PFSK-1 (cell line): ENCODE measurements around the gene EFEMP1.

Experiments used
- FOXP2 ChIP-seq: optimal IDR thresholded peaks from 2 replicates; pipeline ENCODE3; 2011; ENCODE audit warnings: borderline replicate concordance, control low read depth, inconsistent platforms; ENCODE audit not compliant: insufficient read depth; ENCODE audit errors: extremely low read length, extremely low read depth
- POLR2AphosphoS5 ChIP-seq: IDR thresholded peaks from 2 replicates; pipeline ENCODE4 v1.6.1; 2012; ENCODE audit warnings: low read depth, mild to moderate bottlenecking, control low read depth, low read length, moderate library complexity
- REST ChIP-seq, 2 experiments: IDR thresholded peaks; 2 replicates each; pipeline versions ENCODE4 v1.6.1 to v1.8.0; 2011 to 2012; ENCODE audit warnings: low read depth in 2 of 2, low read length in 2 of 2, control low read depth in 1 of 2, inconsistent platforms in 1 of 2, mild to moderate bottlenecking in 1 of 2, moderate library complexity in 1 of 2; ENCODE audit not compliant: insufficient read depth in 1 of 2
- SIN3A ChIP-seq: IDR thresholded peaks from 2 replicates; pipeline ENCODE4 v1.6.1; 2012; ENCODE audit warnings: mild to moderate bottlenecking, low read length, moderate library complexity, borderline replicate concordance; ENCODE audit not compliant: insufficient read depth
- TAF1 ChIP-seq: IDR thresholded peaks from 2 replicates; pipeline ENCODE4 v1.6.1; 2012; ENCODE audit warnings: low read length, control low read depth, borderline replicate concordance; ENCODE audit not compliant: insufficient read depth

DNA sequence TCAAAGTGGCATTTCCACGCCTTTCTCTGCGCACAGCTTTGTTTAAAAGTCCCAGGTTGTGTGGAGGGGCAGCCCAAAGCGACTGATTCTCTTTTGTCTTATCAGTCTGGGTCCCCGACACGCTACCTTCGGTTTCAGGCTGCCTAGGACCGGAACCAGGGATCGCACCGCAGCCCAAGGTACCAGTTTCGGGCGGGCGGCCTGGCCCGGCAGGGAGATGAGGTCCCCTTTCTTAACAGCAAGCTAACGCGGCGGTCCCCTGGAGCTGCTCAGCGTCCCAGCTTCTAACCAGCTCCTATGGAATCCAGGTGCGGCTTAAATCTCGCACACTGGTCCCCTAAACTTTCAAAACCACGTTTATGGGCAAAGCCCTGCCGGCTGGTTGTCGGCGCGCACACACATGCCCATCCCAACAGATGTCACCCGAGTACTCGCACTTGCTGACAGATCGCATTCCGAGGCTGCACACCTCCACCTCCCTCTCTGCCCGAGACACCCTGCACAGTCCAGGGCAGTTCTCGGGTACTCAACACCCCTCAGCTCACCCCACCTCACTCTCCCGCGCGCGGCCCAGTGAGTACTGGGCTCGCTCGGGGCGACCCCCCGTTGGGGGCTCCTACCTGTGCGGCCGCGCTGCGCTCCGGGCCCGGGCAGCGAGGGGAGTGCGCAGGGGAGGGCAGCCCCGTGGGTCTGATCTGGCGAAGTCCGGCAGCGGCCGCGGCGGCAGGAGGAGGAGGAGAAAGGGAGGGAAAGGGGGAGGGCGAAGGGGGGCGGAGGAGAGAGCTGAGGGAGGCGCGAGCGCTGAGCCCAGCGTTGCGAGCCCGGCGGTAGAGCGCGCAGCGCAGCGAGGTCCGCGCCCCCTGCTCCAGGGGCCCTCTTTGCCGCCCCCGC is at the start of gene EFEMP1:
- TF ChIP-seq POLR2AphosphoS5 (peak; percentile 87), SIN3A (peak; percentile 47; the same call in 1 of the 2 replicates), TAF1 (peak; percentile 70), REST (IDR thresholded peaks at IDR 0.05; ENCODE audit: insufficient read depth in 1 of 2, low read depth in 2 of 2, low read length in 2 of 2) (no peak), FOXP2 (peak; percentile 25)
